Measurements from ENCODE around the gene CKS2. TPM values are rescaled to one million over a fixed set of nuclear protein-coding genes. Genes with fewer than 3 reads are reported as not detected.

CKS2 gene
- total RNA-seq, 2 experiments from 2014 or later, result 204 TPM

- ChIA-PET POLR2A (interaction anchor here (0.6 kb wide), 1 partner anchor 226 kb away, joined by 3 read pairs; no protein-coding TSS in a partner anchor), CTCF (interaction anchor here (1.4 kb wide), 1 partner anchor 35 kb away, joined by 3 read pairs; no protein-coding TSS in a partner anchor)
- Mint-ChIP-seq H3K4me3 (peak overlapping the region; percentile 96), H3K27me3 (ENCODE audit: low read depth) (no peaks in the 10 kb centered on the region), H3K4me1 (ENCODE audit: low read depth) (peaks cover 63% of the 10 kb centered on the region), H3K27ac (peak overlapping the region; percentile 72), H3K9me3 (ENCODE audit: insufficient read depth) (no peaks in the 10 kb centered on the region), H3K36me3 (ENCODE audit: low read depth) (peaks cover 76% of the 10 kb centered on the region)
- DNase-seq, result no peak
- ATAC-seq, result no peak
Observed at GRCh38 chr9:89313842-89314241, 2.8 kb downstream of the CKS2 start.

- Mint-ChIP-seq H3K4me3 (peak overlapping the region; percentile 96), H3K27ac (peak overlapping the region; percentile 72), H3K9me3 (ENCODE audit: insufficient read depth) (no peaks in the 10 kb centered on the region), H3K36me3 (ENCODE audit: low read depth) (peaks cover 80% of the 10 kb centered on the region), H3K27me3 (ENCODE audit: low read depth) (no peaks in the 10 kb centered on the region), H3K4me1 (ENCODE audit: low read depth) (peaks cover 64% of the 10 kb centered on the region)
- POLR2A ChIA-PET, result no interaction called here
- no peak for ATAC-seq
- no peak for DNase-seq
- CTCF ChIA-PET, result interaction anchor here (1.4 kb wide), 1 partner anchor 36 kb away, joined by 3 read pairs; no protein-coding TSS in a partner anchor
Observed at GRCh38 chr9:89314955-89315354, 4.0 kb downstream of the CKS2 start.

DNA sequence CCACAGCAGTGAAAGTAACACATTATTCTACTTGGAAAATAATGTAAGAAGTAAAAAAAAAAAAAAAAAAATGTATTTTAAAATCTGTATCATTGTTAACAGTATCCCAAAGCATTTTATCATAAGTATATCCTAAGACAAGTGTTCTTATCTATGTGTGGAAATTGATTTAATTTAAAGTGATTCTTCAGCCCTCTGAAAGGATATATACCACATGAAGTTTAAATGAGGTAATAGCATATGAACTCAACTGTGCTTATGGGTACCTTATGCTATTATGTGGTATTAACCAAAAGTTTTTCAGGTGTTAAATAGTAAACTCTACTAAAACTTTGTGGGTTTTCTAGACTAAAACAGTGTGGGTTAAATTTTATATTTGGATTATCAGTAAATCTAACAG is 4.5 kb downstream of the CKS2 start:
- DNase-seq (no peak), ATAC-seq (no peak)
- peaks cover 68% of the 10 kb centered on the region for H3K4me1 Mint-ChIP-seq (ENCODE audit: low read depth)
- CTCF ChIA-PET, result no interaction called here
- POLR2A ChIA-PET, result no interaction called here
- H3K9me3 Mint-ChIP-seq (ENCODE audit: insufficient read depth), result no peaks in the 10 kb centered on the region
- H3K36me3 Mint-ChIP-seq (ENCODE audit: low read depth), result peaks cover 82% of the 10 kb centered on the region
- H3K4me3 Mint-ChIP-seq, result no peak overlapping the region
- no peaks in the 10 kb centered on the region for H3K27me3 Mint-ChIP-seq (ENCODE audit: low read depth)
- peak overlapping the region; percentile 72 for H3K27ac Mint-ChIP-seq

DNA sequence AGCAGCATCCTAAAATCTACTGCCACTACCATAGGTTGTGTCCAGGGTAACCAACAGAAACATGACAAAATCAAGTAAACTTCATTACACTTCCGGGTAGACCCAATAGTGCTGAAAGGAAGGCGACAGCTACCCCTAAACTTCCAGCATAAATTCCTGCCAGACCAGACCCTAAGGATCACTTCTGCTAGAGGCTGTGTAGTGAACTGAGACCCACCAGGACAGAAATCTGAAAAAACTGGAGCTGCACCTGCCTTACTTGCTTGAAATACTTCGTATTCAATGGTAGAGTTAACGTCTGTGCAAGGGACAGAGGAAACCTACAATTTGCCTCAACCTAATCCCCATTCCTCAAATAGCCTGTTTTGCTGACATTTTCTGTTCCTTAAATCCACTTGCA is 6.3 kb downstream of the CKS2 start:
- no peak for ATAC-seq
- DNase-seq, result no peak
- Mint-ChIP-seq H3K4me1 (ENCODE audit: low read depth) (peaks cover 80% of the 10 kb centered on the region), H3K4me3 (peak overlapping the region; percentile 85), H3K27me3 (ENCODE audit: low read depth) (no peaks in the 10 kb centered on the region), H3K27ac (peak overlapping the region; percentile 98), H3K9me3 (ENCODE audit: insufficient read depth) (no peaks in the 10 kb centered on the region), H3K36me3 (ENCODE audit: low read depth) (peaks cover 84% of the 10 kb centered on the region)
- ChIA-PET POLR2A (no interaction called here), CTCF (interaction anchor here (1.2 to 1.5 kb wide), 2 partner anchors 10 to 232 kb away, joined by 3 to 4 read pairs; no protein-coding TSS in a partner anchor)

DNA sequence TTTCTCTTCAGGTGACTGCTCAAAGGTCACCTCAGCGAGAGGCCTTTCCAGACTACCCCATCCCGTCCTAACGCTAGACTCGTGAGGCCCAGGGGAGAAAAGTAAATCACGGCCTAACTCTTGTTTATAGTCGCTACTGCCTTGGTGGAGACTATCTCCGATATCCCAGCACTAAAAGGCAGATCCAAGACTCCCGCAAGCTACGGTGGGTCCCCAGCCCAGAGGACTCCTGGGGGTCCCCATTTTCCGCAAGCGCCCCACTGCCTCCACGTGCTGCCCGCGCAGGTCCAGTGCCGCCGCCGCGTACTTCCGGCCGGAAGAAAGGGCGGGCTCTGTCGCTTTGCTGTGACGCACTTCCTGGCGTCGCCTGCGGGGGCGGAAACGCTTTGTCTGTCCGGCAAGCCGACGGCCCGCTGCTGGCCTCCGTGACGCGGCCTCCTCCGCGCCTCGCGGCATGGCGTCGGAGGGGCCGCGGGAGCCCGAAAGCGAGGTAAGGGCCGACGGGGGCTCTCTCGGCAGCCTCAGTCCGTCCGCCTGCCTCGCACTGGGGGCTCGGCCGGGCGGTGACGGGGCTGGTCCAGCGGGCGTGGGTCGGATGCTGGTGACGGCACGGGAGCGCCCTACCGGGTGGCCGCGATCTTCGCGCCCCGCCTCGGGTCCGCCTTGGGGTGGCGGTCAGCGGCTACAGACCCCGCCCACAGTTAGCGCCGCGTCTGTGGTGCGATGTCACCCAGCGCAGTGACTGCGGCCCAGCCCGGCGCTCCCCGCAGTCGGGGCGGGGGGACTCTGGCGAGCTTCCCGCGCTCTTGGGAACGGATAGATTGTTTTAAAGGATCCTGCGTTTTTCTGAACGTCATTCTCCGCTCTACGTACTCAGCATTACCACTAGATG is 7.4 kb downstream of the CKS2 start, which contains the start of gene SECISBP2:
TSS of gene SECISBP2 (plus strand) at position 378 of the 892 bp plus-strand sequence. CDS start at position 455, 77 bp downstream.
- Mint-ChIP-seq H3K9me3 (ENCODE audit: insufficient read depth) (no peaks in the 10 kb centered on the region), H3K36me3 (ENCODE audit: low read depth) (peaks cover 80% of the 10 kb centered on the region), H3K27me3 (ENCODE audit: low read depth) (no peaks in the 10 kb centered on the region), H3K4me1 (ENCODE audit: low read depth) (peaks cover 77% of the 10 kb centered on the region), H3K27ac (peak within 1 kb of the TSS; percentile 98), H3K4me3 (peak within 1 kb of the TSS; percentile 85)
- DNase-seq, result peak; percentile 95
- ATAC-seq, result peak; percentile 90
- POLR2A ChIA-PET, result interaction anchor here (0.6 to 1.4 kb wide), 4 partner anchors 8 to 231 kb away, joined by 3 to 11 read pairs (median 4); partner anchors contain the start of gene CKS2
- CTCF ChIA-PET, result interaction anchor here (0.6 to 0.9 kb wide), 4 partner anchors 54 to 230 kb away, joined by 3 to 10 read pairs (median 4); no protein-coding TSS in a partner anchor

DNA sequence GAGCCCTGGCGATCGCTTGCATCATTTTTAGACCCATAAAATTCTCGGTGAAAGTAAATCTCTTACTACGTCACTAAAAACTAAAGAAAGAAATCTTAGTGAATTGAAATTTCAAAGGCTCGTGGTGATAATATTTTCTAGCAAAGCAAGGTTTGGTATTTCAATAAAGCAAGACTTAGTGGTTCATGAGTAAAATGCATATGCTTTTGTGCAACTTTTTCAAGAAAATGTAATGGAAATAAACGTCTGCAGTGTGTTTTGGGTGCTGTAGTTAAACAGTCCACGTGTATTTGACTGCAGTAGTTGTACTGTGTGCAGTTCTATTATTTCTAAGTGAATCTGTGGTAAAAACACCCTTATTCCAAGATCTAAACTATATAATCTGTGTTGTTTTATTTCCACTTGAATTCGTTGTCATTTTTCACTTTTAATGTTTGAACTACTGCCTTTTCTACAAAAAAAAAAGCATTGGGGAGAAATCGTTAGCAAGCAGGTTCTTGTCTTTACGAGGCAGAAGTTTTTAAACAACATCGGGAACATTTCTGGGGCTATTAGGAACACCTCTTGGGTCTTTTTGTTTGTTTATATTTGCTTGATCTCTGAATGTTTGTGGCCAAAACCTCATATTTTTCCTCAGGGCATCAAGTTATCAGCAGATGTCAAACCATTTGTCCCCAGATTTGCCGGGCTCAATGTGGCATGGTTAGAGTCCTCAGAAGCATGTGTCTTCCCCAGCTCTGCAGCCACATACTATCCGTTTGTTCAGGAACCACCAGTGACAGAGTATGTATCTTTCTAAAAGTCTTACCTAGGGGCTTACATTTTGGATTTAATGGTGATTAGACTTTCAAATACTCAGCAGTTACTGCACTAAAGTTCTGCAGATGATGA is 8.3 kb downstream of the CKS2 start:
- Mint-ChIP-seq H3K27me3 (ENCODE audit: low read depth) (no peaks in the 10 kb centered on the region), H3K4me3 (peak overlapping the region; percentile 85), H3K4me1 (ENCODE audit: low read depth) (peaks cover 71% of the 10 kb centered on the region), H3K9me3 (ENCODE audit: insufficient read depth) (no peaks in the 10 kb centered on the region), H3K27ac (peak overlapping the region; percentile 98), H3K36me3 (ENCODE audit: low read depth) (peaks cover 76% of the 10 kb centered on the region)
- DNase-seq, result no peak
- POLR2A ChIA-PET, result interaction anchor here (0.6 to 1.4 kb wide), 4 partner anchors 9 to 230 kb away, joined by 3 to 11 read pairs (median 4); partner anchors contain the start of gene CKS2
- no peak for ATAC-seq
- CTCF ChIA-PET, result interaction anchor here (0.6 to 2.1 kb wide), 5 partner anchors 53 to 229 kb away, joined by 3 to 10 read pairs (median 4); no protein-coding TSS in a partner anchor

GRCh38 chr9:89323390-89323789 is 12.4 kb downstream of the CKS2 start:
- no peaks in the 10 kb centered on the region for H3K27me3 Mint-ChIP-seq (ENCODE audit: low read depth)
- H3K36me3 Mint-ChIP-seq (ENCODE audit: low read depth), result peaks cover 46% of the 10 kb centered on the region
- ATAC-seq (no peak), DNase-seq (no peak)
- ChIA-PET CTCF (interaction anchor here (1.2 to 1.7 kb wide), 4 partner anchors 10 to 226 kb away, joined by 3 to 4 read pairs (median 4); no protein-coding TSS in a partner anchor), POLR2A (interaction anchor here (1.2 kb wide), 1 partner anchor 225 kb away, joined by 3 read pairs; no protein-coding TSS in a partner anchor)
- no peak overlapping the region for H3K4me3 Mint-ChIP-seq
- H3K4me1 Mint-ChIP-seq (ENCODE audit: low read depth), result peaks cover 33% of the 10 kb centered on the region
- H3K9me3 Mint-ChIP-seq (ENCODE audit: insufficient read depth), result no peaks in the 10 kb centered on the region
- H3K27ac Mint-ChIP-seq, result no peak overlapping the region

- H3K27ac Mint-ChIP-seq, result no peak overlapping the region
- peaks cover 49% of the 10 kb centered on the region for H3K36me3 Mint-ChIP-seq (ENCODE audit: low read depth)
Observed at GRCh38 chr9:89325733-89326132, 14.7 kb downstream of the CKS2 start.

DNA sequence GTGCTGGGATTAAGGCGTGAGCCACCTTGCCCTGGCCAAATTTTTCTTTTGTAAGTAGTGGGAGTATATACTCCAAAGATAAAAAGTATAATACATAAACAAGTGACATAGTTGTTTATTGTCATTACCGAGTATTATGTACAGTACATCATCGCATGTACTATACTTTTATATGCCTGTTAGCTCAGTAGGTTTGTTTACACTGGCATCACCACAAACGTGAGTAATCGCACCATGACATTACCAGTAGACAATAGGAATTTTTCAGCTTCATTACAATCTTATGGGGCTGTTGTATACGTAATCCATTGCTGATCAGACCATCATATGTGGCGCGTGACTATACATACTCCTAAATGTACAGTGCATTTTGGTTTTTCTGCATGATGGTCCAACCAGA is 17.1 kb downstream of the CKS2 start:
- ChIA-PET CTCF (interaction anchor here (1.4 kb wide), 1 partner anchor 11 kb away, joined by 4 read pairs; no protein-coding TSS in a partner anchor), POLR2A (no interaction called here)
- no peaks in the 10 kb centered on the region for H3K27me3 Mint-ChIP-seq (ENCODE audit: low read depth)
- peaks cover 7% of the 10 kb centered on the region for H3K4me1 Mint-ChIP-seq (ENCODE audit: low read depth)
- H3K4me3 Mint-ChIP-seq, result no peak overlapping the region
- H3K9me3 Mint-ChIP-seq (ENCODE audit: insufficient read depth), result no peaks in the 10 kb centered on the region
- no peak for DNase-seq
- peaks cover 46% of the 10 kb centered on the region for H3K36me3 Mint-ChIP-seq (ENCODE audit: low read depth)
- no peak for ATAC-seq
- no peak overlapping the region for H3K27ac Mint-ChIP-seq

More at GRCh38 chr9:89325733-89326132, 14.7 kb downstream of the CKS2 start:
- ATAC-seq (no peak), DNase-seq (no peak)
- CTCF ChIA-PET, result interaction anchor here (1.0 to 1.9 kb wide), 5 partner anchors 11 to 223 kb away, joined by 3 to 11 read pairs (median 3); no protein-coding TSS in a partner anchor
- POLR2A ChIA-PET, result interaction anchor here (0.6 kb wide), 1 partner anchor 402 kb away, joined by 4 read pairs; no protein-coding TSS in a partner anchor
- no peaks in the 10 kb centered on the region for H3K27me3 Mint-ChIP-seq (ENCODE audit: low read depth)
- no peaks in the 10 kb centered on the region for H3K9me3 Mint-ChIP-seq (ENCODE audit: insufficient read depth)
- H3K4me1 Mint-ChIP-seq (ENCODE audit: low read depth), result peaks cover 19% of the 10 kb centered on the region
- no peak overlapping the region for H3K4me3 Mint-ChIP-seq

- H3K27me3 Mint-ChIP-seq (ENCODE audit: low read depth), result no peaks in the 10 kb centered on the region
- ATAC-seq (no peak), DNase-seq (no peak)
- no peak overlapping the region for H3K4me3 Mint-ChIP-seq
- no peak overlapping the region for H3K27ac Mint-ChIP-seq
- H3K4me1 Mint-ChIP-seq (ENCODE audit: low read depth), result peaks cover 3% of the 10 kb centered on the region
- no peaks in the 10 kb centered on the region for H3K9me3 Mint-ChIP-seq (ENCODE audit: insufficient read depth)
- ChIA-PET CTCF (no interaction called here), POLR2A (no interaction called here)
- H3K36me3 Mint-ChIP-seq (ENCODE audit: low read depth), result peaks cover 56% of the 10 kb centered on the region
Observed at GRCh38 chr9:89329917-89330316, 18.9 kb downstream of the CKS2 start.

GRCh38 chr9:89330513-89330912 is 19.5 kb downstream of the CKS2 start:
- DNase-seq, result no peak
- Mint-ChIP-seq H3K27me3 (ENCODE audit: low read depth) (no peaks in the 10 kb centered on the region), H3K9me3 (ENCODE audit: insufficient read depth) (no peaks in the 10 kb centered on the region), H3K4me3 (no peak overlapping the region), H3K27ac (no peak overlapping the region), H3K36me3 (ENCODE audit: low read depth) (peaks cover 57% of the 10 kb centered on the region), H3K4me1 (ENCODE audit: low read depth) (peaks cover 3% of the 10 kb centered on the region)
- CTCF ChIA-PET, result no interaction called here
- POLR2A ChIA-PET, result no interaction called here
- ATAC-seq, result no peak
